ENCODE measurements around the gene ILF2. TPM values are rescaled to one million over a fixed set of nuclear protein-coding genes. Genes with fewer than 3 reads are reported as not detected.

ILF2 gene
- total RNA-seq, 2 experiments from 2014 or later = 140 to 147 TPM

GRCh38 chr1:153680120-153680403 lies 9.3 kb upstream of the ILF2 start:
- Histone ChIP-seq H3K4me3 (ENCODE audit: low read length) (no peak overlapping the region), H3K27me3 (ENCODE audit: control insufficient read depth in 1 of 2, insufficient read depth in 2 of 2, low read length in 2 of 2) (peaks cover 30 to 37% of the 10 kb centered on the region in 2 experiments), H3K27ac (ENCODE audit: low read depth in 1 of 2, low read length in 2 of 2) (no peak overlapping the region), H3K4me1 (ENCODE audit: insufficient read depth, low read length) (peaks cover 25% of the 10 kb centered on the region), H3K36me3 (ENCODE audit: insufficient read depth, low read length) (no peaks in the 10 kb centered on the region), H3K9me3 (ENCODE audit: control insufficient read depth in 1 of 2, insufficient read depth in 1 of 2, low read length in 2 of 2) (no peaks in the 10 kb centered on the region)
- no peak for TF ChIP-seq CTCF (IDR thresholded peaks at IDR 0.05)
- H3K36me3 Mint-ChIP-seq (ENCODE audit: low read depth) = no peaks in the 10 kb centered on the region
- ChIA-PET POLR2A (interaction anchor here (2.7 kb wide), 1 partner anchor 46 kb away, joined by 12 read pairs; the partner anchor contains the start of gene CHTOP), CTCF (interaction anchor here (0.6 to 1.7 kb wide), 2 partner anchors 68 to 591 kb away, joined by 4 read pairs; no protein-coding TSS in a partner anchor)
- ATAC-seq (ENCODE audit: poor library complexity) (no peak), DNase-seq (no peak)
- peaks cover 20% of the 10 kb centered on the region for H3K4me1 Mint-ChIP-seq (ENCODE audit: low read depth)
- H3K9me3 Mint-ChIP-seq = no peaks in the 10 kb centered on the region
- no peak overlapping the region for H3K27ac Mint-ChIP-seq
- intact Hi-C loops (cut with DNase I, micrococcal nuclease) = no loop called here
- peak overlapping the region; percentile 87 for H3K4me3 Mint-ChIP-seq
- peaks cover 67% of the 10 kb centered on the region for H3K27me3 Mint-ChIP-seq

- H3K36me3 ChIP-seq (ENCODE audit: insufficient read depth, low read length) = no peaks in the 10 kb centered on the region
- ChIA-PET CTCF (interaction anchor here (0.6 to 1.7 kb wide), 2 partner anchors 69 to 592 kb away, joined by 4 read pairs; no protein-coding TSS in a partner anchor), POLR2A (interaction anchor here (2.7 kb wide), 1 partner anchor 45 kb away, joined by 12 read pairs; the partner anchor contains the start of gene CHTOP)
- DNase-seq (peak in 8 of 14 experiments; percentile 5 to 59 (median 32)), ATAC-seq (ENCODE audit: poor library complexity) (peak; percentile 73)
- H3K9me3 ChIP-seq (ENCODE audit: control insufficient read depth in 1 of 2, insufficient read depth in 1 of 2, low read length in 2 of 2) = no peaks in the 10 kb centered on the region
- no peaks in the 10 kb centered on the region for H3K36me3 Mint-ChIP-seq (ENCODE audit: low read depth)
- peaks cover 67% of the 10 kb centered on the region for H3K27me3 Mint-ChIP-seq
- H3K4me1 Mint-ChIP-seq (ENCODE audit: low read depth) = peaks cover 20% of the 10 kb centered on the region
- H3K27me3 ChIP-seq (ENCODE audit: control insufficient read depth in 1 of 2, insufficient read depth in 2 of 2, low read length in 2 of 2) = peaks cover 30 to 35% of the 10 kb centered on the region in 2 experiments
- H3K27ac ChIP-seq (ENCODE audit: low read depth in 1 of 2, low read length in 2 of 2) = no peak overlapping the region
- peak overlapping the region; percentile 44 for H3K4me3 ChIP-seq (ENCODE audit: low read length)
- no peak overlapping the region for H3K27ac Mint-ChIP-seq
- intact Hi-C loops (cut with DNase I, micrococcal nuclease) = loop anchor here in 1 of 2 experiments (2.0 to 10.0 kb wide), 2 partner anchors 245 to 305 kb away; partner anchors contain the start of gene GATAD2B
- peak overlapping the region; percentile 87 for H3K4me3 Mint-ChIP-seq
- TF ChIP-seq CTCF (IDR thresholded peaks at IDR 0.05) = no peak
- no peaks in the 10 kb centered on the region for H3K9me3 Mint-ChIP-seq
- H3K4me1 ChIP-seq (ENCODE audit: insufficient read depth, low read length) = peaks cover 25% of the 10 kb centered on the region
These were observed 8.7 kb upstream of the ILF2 start for GRCh38 chr1:153679337-153680119.

- CTCF ChIA-PET = interaction anchor here (1.0 to 1.4 kb wide), 3 partner anchors 19 to 146 kb away, joined by 3 to 12 read pairs (median 3); no protein-coding TSS in a partner anchor
- POLR2A ChIA-PET = interaction anchor here (1.4 to 2.7 kb wide), 2 partner anchors 45 to 49 kb away, joined by 4 to 12 read pairs; partner anchors contain the start of genes CHTOP and INTS3
These were observed 7.9 kb upstream of the ILF2 start, which contains the start of gene NPR1 for GRCh38 chr1:153678519-153679336. TSS of gene NPR1 (plus strand) at chr1:153678688. CDS start at chr1:153679109, 421 bp downstream.

More at GRCh38 chr1:153678519-153679336, 7.9 kb upstream of the ILF2 start, which contains the start of gene NPR1:
- H3K4me1 ChIP-seq (ENCODE audit: insufficient read depth, low read length) = peaks cover 25% of the 10 kb centered on the region
- no peak within 1 kb of the TSS for H3K27ac ChIP-seq (ENCODE audit: low read depth in 1 of 2, low read length in 2 of 2)
- Mint-ChIP-seq H3K36me3 (ENCODE audit: low read depth) (no peaks in the 10 kb centered on the region), H3K27ac (no peak within 1 kb of the TSS), H3K9me3 (no peaks in the 10 kb centered on the region), H3K4me1 (ENCODE audit: low read depth) (peaks cover 20% of the 10 kb centered on the region), H3K4me3 (peak within 1 kb of the TSS; percentile 92), H3K27me3 (peaks cover 62% of the 10 kb centered on the region)
- ATAC-seq (ENCODE audit: poor library complexity) (peak; percentile 51), DNase-seq (peak in 7 of 14 experiments; percentile 6 to 58 (median 17))
- H3K9me3 ChIP-seq (ENCODE audit: control insufficient read depth in 1 of 2, insufficient read depth in 1 of 2, low read length in 2 of 2) = no peaks in the 10 kb centered on the region
- peaks cover 30 to 35% of the 10 kb centered on the region in 2 experiments for H3K27me3 ChIP-seq (ENCODE audit: control insufficient read depth in 1 of 2, insufficient read depth in 2 of 2, low read length in 2 of 2)
- no peak for TF ChIP-seq CTCF (IDR thresholded peaks at IDR 0.05)
- intact Hi-C loops (cut with DNase I, micrococcal nuclease) = loop anchor here in 1 of 2 experiments (1.0 to 10.0 kb wide), 3 partner anchors 74 to 306 kb away; partner anchors contain the start of gene GATAD2B
- no peaks in the 10 kb centered on the region for H3K36me3 ChIP-seq (ENCODE audit: insufficient read depth, low read length)
- peak within 1 kb of the TSS; percentile 44 for H3K4me3 ChIP-seq (ENCODE audit: low read length)
